GM19328 (cell line): Measurements from ENCODE around the gene OR2V2.

Source experiments
- ATAC-seq: cut with Tn5 transposase; IDR thresholded peaks from one replicate; pipeline ENCODE4 v1.9.1; 2021; ENCODE audit warnings: mild to moderate bottlenecking, moderate library complexity; ENCODE audit not compliant: unreplicated experiment

OR2V2 gene

GRCh38 chr5:181189962-181190710, 42.8 kb downstream of the OR2V2 start:
- no peak for ATAC-seq

DNA sequence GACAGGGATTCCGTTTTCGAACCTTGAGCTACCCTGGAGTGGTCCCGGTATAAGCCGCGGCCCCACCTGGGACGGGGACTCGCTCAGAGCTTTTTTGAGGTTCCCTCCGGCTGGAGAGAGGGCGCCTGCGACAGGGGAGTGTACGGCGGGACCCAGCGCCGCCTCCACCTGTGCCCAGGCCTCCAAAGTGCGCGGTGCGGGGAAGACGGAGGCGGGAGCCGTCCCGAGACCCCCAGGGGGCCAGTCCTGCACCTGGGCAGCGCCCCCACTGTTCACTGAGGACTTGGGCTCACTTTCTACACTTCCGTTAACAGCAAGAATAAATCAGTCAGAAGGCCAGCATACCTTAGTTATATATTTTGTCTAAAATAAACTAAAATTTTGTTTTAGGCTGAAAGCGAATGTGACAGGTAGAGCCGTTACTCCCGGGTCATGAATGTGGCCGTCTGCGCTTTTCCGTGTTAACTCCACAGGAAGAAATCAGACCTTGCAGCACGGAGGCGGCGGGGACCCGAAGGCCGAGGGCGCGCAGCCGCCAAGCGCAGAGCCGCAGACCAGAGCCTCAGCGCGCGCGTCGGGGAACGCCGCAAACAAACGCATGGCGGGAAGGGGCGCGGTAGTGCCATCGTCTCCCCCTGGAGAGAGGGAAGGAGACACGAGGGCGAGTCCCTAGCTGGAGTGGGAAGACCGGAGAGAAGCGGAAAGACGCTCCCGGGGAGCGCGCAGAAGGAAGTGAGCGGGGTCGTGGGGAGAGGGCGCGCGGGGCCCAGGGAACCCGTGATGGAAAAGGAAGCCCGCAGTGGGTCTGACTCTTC, 43.5 kb downstream of the OR2V2 start:
- ATAC-seq = no peak

DNA sequence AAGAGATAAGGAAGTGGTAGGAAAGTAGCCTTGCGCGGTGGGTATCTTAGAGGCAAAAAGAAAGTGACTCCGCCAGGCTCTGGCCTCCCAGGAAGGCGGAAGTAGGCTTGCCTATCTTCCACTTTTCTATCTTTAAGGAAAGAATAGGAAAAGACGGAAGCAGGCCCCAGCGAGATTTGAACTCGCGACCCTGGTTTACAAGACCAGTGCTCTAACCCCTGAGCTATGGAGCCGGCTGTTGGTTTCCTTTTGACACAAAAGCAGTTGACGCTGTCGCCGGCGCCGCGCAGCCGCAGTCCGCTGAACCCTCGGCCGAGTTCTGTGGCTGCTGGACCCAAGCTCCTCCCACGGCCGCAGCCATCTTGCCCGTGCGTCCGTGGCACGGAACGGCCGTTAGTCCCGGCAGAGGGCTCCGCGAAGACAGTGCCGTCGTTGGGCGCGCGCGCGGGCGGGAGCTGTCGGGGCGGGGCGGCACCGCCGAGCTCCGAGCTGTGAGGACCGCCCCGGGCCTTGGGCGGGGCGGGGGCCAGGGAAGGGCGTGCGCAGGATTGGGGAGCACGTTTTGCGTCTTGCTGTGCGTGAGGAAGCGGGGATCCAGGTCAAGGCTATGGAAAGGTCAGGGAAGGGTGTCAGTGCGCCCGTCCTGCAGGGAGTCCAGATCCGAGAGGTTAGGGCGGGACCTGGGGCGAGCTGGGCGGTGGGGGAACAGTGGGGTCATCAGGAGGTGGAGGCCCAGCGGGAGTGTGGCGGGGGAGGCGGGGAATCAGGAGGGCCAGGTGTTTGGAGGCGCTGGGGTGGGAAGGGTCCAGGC, 44.3 kb downstream of the OR2V2 start:
- ATAC-seq = peak; percentile 60

GRCh38 chr5:181192337-181193046, 45.1 kb downstream of the OR2V2 start:
- ATAC-seq = no peak

DNA sequence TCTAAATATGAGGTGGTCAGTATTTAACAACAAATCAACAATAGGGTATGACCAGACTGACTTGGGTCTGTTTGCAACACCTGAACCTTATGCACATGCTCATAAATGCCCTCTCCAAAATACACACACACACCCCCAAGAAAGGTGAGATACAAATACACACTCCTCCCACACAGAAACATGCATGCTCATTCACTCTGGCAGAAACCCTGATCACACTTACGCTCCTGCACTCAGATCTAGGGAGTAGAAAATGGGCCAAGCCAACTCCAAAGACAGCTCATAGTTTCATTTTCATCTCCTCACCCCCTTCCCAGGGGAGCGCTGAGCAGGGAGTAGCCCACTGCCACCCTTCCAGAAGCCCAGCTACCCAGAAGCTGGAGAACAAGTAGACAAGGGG, 46.3 kb downstream of the OR2V2 start:
- ATAC-seq = no peak

DNA sequence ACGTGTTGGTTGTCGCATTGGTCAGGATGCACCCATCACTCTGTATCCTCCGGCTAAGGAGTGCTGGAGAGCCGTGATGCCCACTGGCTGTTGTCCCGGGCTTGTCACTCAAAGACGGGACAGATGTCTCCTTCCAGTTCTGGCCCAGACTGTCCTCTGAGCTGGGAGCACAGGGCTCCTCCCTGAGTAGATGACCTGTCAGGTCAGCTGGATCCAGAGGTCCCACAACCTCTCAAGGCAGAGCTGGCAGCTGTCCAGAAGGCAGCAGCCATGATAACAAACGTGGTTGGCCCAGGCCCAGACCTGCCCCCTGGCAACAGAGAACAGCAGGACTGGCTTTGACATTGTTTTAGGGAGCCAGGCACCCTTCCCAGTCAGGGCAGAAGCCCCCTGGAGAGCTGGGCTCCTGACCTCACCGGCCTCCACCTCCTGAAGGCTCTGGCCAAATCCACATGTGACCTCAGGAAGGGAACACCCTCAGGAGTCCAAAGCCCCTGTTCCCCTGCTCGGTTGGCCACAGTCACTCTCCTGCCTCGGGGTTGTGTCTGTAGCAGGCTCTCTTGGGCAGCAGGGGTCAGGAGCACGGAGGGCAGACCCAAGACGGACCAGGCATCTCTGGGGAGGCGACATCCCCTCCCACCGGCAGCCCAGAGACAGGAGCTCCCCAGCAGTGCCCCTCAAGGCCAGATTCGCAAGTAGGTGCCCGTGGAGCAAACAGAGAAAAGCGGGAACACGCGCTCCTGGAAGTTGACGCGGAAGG, 47.3 kb downstream of the OR2V2 start:
- ATAC-seq = no peak

DNA sequence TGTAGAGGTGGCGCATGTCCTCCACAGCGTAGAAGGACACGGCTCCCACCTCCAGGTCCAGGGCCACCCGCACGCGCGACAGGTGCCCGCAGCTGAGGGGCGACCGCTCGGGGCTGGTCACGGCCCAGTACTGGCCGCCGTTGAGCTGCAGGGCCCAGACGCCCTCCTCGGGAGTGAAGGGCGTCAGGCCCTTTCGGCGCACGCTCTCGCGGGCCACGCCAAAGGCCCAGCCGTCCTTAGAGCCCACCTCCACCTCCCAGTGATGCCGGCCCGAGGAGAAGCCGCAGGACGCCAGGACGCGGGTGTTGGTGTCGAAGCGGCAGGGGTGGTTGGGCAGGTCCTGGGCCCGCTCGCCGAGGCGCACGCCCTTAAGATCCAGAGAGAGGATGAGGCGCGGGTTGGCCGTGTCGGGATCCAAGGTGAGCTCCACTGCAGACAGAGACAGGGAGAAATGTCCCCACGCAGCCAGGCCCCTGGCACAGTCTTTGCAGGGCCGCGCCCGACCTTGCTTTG, 47.9 kb downstream of the OR2V2 start:
- no peak for ATAC-seq

DNA sequence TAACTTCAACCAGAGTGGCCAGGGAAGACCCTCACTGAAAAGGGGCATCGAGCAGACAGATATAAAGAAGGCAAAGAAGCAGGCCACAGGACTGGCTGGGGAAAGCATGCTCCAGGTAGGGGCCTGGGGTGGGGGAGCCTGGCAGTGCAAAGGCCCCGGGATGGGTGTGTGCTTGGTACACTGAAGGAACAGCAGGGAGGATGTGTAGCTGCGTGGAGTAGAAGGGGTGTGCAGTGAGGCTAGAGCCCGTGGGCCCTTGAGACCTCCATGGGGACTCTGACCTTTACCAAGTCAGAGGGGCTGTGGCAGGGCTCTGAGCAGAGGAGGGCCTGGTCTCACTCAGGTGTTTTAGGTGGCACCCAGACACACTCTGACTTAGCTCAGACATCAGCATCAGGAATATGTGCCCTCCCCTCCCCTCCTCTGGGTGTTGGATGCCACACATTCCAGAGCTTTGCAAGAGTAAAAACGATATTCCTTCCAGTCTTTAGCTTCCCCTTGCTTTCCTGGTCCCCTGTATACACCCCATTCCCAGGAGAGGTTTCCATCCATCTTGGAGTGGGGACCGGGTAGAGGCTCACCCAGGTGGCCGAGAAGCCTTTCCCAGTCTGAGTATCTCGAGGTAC, 50.1 kb downstream of the OR2V2 start:
- no peak for ATAC-seq

DNA sequence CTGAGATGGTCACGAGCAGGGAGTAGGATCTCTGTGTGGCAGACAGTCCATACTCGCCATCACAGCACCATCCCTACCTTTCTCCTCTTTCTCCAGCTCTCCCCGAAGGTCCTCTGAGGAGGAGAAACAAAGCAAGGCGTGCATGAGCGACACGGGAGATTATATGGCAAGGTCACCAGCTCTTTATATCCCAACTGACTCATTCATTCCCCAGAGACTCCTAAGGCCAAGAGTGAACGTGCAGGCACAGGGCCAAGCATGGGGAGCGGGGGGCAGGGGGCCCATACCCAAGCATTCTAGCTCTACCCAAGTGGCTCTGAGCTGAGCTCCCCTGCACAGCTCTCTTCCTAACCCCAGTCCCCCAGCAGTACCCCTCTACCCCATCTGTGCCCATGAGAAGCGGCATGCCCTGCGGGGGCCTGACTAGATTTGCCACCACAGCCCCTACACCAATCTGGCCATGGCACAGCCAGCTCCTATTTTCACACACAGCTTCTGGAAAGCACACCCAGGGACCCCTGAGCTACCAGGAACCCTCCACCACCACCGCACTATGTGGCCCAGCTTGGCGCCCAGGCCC, 50.8 kb downstream of the OR2V2 start:
- ATAC-seq = no peak

DNA sequence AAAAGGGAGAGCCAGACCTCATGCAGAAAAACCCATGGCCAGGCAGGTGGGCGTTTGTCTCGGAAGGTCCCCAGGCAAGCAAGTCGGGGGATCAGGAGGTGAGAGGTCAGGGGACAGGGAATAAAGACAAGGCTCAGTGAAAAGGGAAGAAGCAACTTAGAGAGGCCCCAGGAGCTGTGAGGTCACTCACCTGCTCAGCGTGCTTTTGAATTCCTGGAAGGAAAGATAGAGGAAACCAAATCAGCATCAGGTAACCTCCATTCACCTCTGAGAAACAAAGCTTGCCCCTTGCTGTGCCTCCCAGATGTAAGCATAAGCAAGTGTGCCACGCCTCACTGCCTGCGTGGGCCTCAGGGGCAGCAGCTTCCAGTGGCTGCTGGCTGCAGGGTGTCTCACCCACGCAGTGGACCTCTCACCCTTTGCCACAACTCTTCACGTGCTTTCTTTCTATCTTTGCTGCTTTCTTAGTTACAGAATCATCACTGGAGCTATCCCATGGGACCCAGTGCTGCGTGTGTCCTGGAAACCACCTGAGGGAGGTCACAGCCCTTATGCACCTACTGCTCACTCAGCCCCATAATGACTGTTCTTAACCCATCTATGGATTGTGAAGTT, 51.6 kb downstream of the OR2V2 start:
- ATAC-seq = peak; percentile 63

GRCh38 chr5:181199881-181200638, 52.7 kb downstream of the OR2V2 start:
- ATAC-seq = no peak

- no peak for ATAC-seq
Observed at GRCh38 chr5:181200816-181201215, 53.4 kb downstream of the OR2V2 start.

- no peak for ATAC-seq
Observed at GRCh38 chr5:181203093-181203711, 55.8 kb downstream of the OR2V2 start.

GRCh38 chr5:181203777-181204112, 56.4 kb downstream of the OR2V2 start:
- no peak for ATAC-seq

DNA sequence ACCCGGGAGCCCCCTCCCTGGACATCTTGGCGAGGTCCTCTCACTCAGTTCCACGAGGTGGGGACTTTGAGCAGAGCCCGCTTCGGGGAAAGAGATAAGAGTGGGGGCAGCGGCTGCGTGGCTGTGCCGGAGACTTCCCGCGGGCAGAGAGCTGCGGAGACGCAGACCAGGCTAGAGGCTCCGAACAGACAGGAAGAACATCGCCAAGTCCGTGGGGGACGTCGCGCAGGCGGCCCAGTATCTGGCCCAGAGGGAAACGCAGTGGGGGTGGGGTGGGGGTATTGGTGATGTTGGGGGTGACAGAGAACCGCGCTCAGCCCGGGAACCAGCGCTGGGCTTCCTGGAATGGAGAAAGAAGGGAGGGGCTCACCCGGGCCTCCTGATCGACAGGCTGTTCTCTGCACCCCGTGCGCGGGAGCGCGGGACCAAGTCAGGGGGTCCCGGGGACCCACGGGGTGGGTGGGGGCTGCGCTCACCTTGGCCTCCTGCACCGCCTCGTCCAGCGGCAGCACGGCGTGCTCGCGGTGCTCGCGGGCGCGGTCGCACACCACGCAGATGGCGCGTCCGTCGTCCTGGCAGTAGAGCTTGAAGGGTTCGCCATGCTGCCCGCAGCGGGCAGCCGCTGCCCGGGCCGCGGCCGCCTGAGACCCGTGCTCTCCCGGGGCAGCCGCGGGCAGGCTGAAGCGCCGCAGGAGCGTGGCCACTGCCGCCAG, 56.9 kb downstream of the OR2V2 start:
- no peak for ATAC-seq

DNA sequence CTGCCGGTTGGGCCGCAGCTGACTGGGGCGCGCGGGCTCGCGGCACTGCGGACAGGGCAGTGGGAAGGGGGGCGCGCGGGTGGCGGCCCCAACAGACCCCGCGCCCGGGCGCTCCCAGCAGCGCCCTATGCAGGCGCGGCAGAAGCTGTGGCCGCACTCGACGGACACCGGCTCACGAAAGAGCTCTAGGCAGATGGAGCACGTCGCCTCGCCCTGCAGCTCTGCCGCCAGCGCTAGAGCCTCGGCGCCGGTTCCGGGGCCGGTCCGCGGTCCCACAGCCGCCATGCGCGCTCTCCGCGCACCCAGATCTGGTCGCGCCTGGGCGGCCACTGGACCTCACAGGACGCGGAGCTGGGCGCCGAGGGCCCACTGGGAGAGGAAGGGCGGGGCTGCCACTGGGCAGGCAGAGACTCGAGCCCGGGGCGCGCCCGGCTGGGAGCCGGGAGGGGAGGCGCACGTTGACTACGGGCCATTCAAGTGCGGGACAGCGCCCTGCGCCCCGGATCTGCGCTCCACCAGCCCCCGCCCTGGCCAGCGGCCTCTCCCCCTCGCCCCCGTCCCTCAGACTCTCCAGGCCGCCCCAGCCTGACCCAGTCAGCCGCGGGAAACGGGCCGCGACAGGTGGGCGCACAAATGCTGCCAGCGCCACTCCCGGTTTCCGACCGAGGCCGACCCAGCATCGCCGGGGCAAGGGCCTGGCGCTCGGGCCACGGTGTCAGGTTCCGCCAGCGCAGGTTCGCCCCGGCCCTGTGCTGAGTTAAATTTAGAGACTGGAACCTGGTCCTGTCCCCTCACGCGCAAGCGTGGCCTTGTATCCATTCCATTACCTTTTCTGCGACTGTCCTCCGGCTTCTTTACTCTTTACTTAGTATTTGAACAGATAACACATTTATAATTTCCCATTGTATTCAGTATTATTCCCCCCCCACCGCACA, 57.7 kb downstream of the OR2V2 start, which contains the start of gene TRIM7:
TRIM7 (minus strand) TSS at position 371 of the 935 bp plus-strand sequence; CDS start at position 285, 86 bp downstream.
- ATAC-seq = no peak
